Smooth muscle cell of the pulmonary artery (primary cell): ENCODE measurements around the gene HSF4. TPM values are rescaled to one million over a fixed set of nuclear protein-coding genes. Genes with fewer than 3 reads are reported as not detected.

Source experiments
- total RNA-seq: library from RNA; depleted of rRNA; stranded (reverse); fragments of >200 nt; gene quantifications from 2 replicates; pipeline ENCODE4 v1.2.3, GENCODE V29; 2014

HSF4 gene
- 12.1 and 23.0 TPM in 2 replicates for total RNA-seq

DNA sequence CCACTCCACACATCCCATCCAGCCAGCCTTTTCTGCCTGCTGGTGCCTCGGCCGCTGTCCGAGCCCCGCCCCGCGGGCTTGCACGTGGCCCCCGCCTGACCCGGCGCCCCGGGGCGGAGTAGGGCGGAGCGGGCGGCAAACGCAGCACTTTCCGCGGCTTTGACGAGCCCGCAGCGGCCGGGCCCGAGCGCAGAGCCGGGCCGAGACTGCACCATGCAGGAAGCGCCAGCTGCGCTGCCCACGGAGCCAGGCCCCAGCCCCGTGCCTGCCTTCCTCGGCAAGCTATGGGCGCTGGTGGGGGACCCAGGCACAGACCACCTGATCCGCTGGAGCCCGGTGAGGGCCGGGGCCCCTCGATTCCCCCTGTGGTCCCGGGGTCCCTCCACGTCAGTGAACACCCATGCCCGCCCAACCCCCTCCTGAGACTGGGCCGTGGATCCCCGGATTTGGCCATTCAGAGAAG, at the start of gene HSF4:
Gene HSF4 (plus strand): TSS at position 147 of the 463 bp plus-strand sequence. CDS start 67 bp downstream, at position 214.

DNA sequence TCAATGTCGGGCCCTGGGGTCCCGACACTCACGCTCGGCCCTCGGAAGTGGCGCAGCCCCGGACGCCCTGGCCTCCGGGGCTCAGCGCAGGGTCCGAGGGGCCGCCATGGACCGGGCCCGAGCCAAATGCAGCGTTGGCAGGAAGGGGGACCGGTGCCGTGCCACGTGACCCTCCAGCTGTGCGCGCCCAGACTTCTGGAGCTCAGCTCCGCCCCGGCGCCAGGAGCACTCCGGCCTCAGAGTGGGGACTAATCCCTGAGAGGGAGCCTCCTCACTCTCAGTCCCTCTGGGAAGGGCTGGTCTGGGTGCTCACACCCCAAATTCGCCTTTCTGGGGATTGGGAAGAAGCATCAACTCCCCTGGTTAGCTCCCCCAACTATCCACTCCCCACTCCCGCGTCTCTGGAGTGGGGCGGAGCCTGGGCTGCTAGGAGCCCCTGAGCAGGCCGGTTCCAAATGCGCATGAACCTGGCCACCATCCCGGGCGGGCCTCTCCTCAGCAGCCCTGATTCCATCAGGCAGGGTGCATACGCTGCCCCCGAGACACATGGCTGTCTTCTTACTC, 13.6 kb upstream of the HSF4 start, which contains the start of gene B3GNT9:
Gene B3GNT9 (minus strand): TSS at position 166 of the 564 bp plus-strand sequence. CDS start 513 bp downstream, outside the sequence.

DNA sequence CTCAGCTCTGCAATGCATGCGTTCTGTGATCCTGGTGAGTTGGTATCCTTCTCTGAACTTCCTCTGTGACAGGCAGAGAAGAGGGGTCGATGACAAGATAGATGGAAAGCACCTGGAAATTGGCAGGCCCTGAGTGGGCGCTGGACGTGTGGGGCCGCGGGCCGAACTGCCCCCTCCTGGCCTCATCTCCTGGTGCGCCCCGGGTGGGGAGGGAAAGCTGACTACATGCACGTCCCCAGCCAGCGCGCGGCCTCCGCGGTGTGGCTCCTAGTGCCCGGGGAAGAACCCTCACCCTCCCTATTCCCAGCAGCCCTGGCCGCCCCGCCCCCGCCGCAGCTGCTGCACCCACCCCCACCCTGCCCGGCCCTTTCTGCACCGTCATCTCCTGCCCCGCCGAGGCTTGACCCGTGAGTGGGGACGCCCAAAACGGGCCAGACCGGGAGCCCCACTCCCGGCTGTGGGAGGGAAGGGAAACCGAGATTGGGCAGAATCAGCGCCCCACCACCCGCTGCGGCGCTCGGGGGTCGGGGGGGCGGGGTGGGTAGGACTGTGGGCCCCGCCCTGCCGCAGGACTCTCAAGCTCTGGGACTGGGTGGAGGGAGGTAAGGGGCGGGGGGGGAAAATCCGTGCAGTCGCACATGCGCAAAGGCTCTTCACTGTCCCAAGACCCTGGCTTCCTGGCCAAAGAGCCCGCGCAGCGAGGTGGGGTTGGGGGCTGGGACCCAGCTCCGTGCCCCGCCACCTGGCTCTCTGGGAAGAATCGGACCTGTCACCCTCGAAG, 5.8 kb downstream of the HSF4 start, which contains the start of gene NOL3:
Gene NOL3 (plus strand): TSS at position 371 of the 781 bp plus-strand sequence.

DNA sequence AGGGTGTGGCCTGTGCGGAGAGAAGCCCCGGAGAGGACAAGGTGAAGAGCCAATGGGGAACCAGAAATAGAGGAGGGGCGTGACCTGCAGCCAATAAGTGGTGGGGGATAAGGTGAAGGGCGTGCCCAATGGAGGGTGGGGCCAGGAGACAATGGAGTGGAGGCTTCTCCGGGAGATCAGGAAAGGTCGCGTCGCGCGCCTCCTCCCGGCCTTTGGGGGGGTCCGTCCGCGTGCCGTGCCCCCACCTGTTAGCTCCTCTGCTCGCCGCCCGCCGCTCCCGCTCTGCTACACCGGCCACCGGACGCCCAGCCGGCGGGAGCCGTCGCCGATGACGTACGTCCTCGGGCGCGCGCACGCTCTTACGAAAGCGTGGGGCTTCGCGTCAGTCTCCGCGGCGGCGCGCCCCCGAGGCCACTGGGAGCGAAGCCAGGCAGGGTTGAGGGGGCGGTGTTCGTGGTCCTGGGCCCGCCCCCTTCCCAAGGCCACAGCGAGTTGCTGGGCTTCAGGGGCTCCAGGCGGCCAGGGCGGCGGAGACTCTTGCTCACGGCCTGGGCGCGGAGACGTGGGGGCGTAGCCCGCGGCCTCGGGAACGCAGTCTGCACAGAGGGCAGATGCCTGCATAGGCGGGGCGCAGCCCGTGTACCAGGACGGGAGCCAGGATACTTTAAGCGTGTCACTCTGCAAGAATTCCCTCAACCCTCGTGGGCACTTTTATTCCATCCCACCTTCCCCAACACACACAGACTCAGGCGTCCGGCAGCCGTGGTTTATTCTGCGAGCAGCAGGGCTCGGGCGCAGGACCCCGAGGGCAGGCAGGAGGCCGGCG, 19.3 kb downstream of the HSF4 start, which contains the start of gene MATCAP1:
Gene MATCAP1 (minus strand): TSS at position 337 of the 826 bp plus-strand sequence. CDS start 3,353 bp downstream, outside the sequence.

GRCh38 chr16:67190041-67190440, 25.5 kb downstream of the HSF4 start, which contains the start of gene EXOC3L1:
TSS of gene EXOC3L1 (minus strand) at chr16:67190136. CDS start at chr16:67189676, 460 bp downstream.

GRCh38 chr16:67191995-67192681, 27.6 kb downstream of the HSF4 start, which contains the start of gene E2F4:
TSS of gene E2F4 (plus strand) at chr16:67192155. CDS start at chr16:67192228, 73 bp downstream.

GRCh38 chr16:67199011-67199807, 34.7 kb downstream of the HSF4 start, which contains the start of gene ELMO3:
TSS of gene ELMO3 (plus strand) at chr16:67199131. CDS start at chr16:67199327, 196 bp downstream.

Other genes with a start within 250 kb of the HSF4 start
- not detected in 2 replicates for gene CDH16, start 245.9 kb upstream of the HSF4 start, total RNA-seq
- gene RRAD, start 239.2 kb upstream of the HSF4 start, total RNA-seq: 14.9 and 36.8 TPM in 2 replicates
- gene CIAO2B, start 230.3 kb upstream of the HSF4 start, total RNA-seq: 125 and 137 TPM in 2 replicates
- 31.9 and 35.9 TPM in 2 replicates for gene CES2, start 229.2 kb upstream of the HSF4 start, total RNA-seq
- gene CES3, start 203.5 kb upstream of the HSF4 start, total RNA-seq: 0.39 and 1.2 TPM in 2 replicates
- gene CES4A, start 176.2 kb upstream of the HSF4 start, total RNA-seq: 0.99 and 1.8 TPM in 2 replicates
- gene CBFB, start 135.6 kb upstream of the HSF4 start, total RNA-seq: 57.0 and 57.7 TPM in 2 replicates
- gene PHAF1, start 54.8 kb upstream of the HSF4 start, total RNA-seq: 20.0 and 22.0 TPM in 2 replicates
- gene B3GNT9, start 13.7 kb upstream of the HSF4 start, total RNA-seq: 47.2 and 55.1 TPM in 2 replicates
- 18.2 and 18.9 TPM in 2 replicates for gene TRADD, start 4.8 kb upstream of the HSF4 start, total RNA-seq
- gene FBXL8, start 4.8 kb upstream of the HSF4 start, total RNA-seq: 11.9 and 12.8 TPM in 2 replicates
- gene NOL3, start 5.8 kb downstream of the HSF4 start, total RNA-seq: 42.4 and 43.0 TPM in 2 replicates
- 16.9 and 20.5 TPM in 2 replicates for gene MATCAP1, start 19.2 kb downstream of the HSF4 start, total RNA-seq
- 0.13 TPM in 1 of 2 replicates, not detected in the other for gene EXOC3L1, start 25.4 kb downstream of the HSF4 start, total RNA-seq
- gene E2F4, start 27.4 kb downstream of the HSF4 start, total RNA-seq: 44.6 and 64.7 TPM in 2 replicates
- 0.26 and 0.76 TPM in 2 replicates for gene ELMO3, start 34.4 kb downstream of the HSF4 start, total RNA-seq
- 25.4 and 28.7 TPM in 2 replicates for gene TMEM208, start 62.4 kb downstream of the HSF4 start, total RNA-seq
- gene FHOD1, start 82.7 kb downstream of the HSF4 start, total RNA-seq: 20.7 and 36.2 TPM in 2 replicates
- 3.4 and 4.2 TPM in 2 replicates for gene SLC9A5, start 84.2 kb downstream of the HSF4 start, total RNA-seq
- 34.1 and 51.4 TPM in 2 replicates for gene PLEKHG4, start 114.8 kb downstream of the HSF4 start, total RNA-seq
- under 0.01 and 0.03 TPM in 2 replicates for gene KCTD19, start 162.0 kb downstream of the HSF4 start, total RNA-seq
- 0.17 TPM in 1 of 2 replicates, not detected in the other for gene LRRC36, start 162.1 kb downstream of the HSF4 start, total RNA-seq
- 1.2 and 1.6 TPM in 2 replicates for gene TPPP3, start 228.8 kb downstream of the HSF4 start, total RNA-seq